Measurements from ENCODE around the gene FRRS1L. TPM values are rescaled to one million over a fixed set of nuclear protein-coding genes. Genes with fewer than 3 reads are reported as not detected.

Gene FRRS1L
- total and polyA plus RNA-seq, 2 of the 13 experiments (the other 11 are each of a cell fraction or from before 2014, with no cell fraction given): 0.02 to 0.03 TPM

- TF ChIP-seq, protein P1, sequence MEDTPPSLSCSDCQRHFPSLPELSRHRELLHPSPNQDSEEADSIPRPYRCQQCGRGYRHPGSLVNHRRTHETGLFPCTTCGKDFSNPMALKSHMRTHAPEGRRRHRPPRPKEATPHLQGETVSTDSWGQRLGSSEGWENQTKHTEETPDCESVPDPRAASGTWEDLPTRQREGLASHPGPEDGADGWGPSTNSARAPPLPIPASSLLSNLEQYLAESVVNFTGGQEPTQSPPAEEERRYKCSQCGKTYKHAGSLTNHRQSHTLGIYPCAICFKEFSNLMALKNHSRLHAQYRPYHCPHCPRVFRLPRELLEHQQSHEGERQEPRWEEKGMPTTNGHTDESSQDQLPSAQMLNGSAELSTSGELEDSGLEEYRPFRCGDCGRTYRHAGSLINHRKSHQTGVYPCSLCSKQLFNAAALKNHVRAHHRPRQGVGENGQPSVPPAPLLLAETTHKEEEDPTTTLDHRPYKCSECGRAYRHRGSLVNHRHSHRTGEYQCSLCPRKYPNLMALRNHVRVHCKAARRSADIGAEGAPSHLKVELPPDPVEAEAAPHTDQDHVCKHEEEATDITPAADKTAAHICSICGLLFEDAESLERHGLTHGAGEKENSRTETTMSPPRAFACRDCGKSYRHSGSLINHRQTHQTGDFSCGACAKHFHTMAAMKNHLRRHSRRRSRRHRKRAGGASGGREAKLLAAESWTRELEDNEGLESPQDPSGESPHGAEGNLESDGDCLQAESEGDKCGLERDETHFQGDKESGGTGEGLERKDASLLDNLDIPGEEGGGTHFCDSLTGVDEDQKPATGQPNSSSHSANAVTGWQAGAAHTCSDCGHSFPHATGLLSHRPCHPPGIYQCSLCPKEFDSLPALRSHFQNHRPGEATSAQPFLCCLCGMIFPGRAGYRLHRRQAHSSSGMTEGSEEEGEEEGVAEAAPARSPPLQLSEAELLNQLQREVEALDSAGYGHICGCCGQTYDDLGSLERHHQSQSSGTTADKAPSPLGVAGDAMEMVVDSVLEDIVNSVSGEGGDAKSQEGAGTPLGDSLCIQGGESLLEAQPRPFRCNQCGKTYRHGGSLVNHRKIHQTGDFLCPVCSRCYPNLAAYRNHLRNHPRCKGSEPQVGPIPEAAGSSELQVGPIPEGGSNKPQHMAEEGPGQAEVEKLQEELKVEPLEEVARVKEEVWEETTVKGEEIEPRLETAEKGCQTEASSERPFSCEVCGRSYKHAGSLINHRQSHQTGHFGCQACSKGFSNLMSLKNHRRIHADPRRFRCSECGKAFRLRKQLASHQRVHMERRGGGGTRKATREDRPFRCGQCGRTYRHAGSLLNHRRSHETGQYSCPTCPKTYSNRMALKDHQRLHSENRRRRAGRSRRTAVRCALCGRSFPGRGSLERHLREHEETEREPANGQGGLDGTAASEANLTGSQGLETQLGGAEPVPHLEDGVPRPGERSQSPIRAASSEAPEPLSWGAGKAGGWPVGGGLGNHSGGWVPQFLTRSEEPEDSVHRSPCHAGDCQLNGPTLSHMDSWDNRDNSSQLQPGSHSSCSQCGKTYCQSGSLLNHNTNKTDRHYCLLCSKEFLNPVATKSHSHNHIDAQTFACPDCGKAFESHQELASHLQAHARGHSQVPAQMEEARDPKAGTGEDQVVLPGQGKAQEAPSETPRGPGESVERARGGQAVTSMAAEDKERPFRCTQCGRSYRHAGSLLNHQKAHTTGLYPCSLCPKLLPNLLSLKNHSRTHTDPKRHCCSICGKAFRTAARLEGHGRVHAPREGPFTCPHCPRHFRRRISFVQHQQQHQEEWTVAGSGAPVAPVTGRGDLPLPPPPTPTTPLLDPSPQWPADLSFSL (CRISPR knock-in tag; IDR thresholded peaks at IDR 0.05): no peak
- TF ChIP-seq MYPOP (CRISPR knock-in tag; IDR thresholded peaks at IDR 0.05) (0 out of 2 replicates have a peak, but pooled peaks have one; percentile 21), TCF7 (IDR thresholded peaks at IDR 0.05; ENCODE audit: low read depth) (no peak), RCOR2 (CRISPR knock-in tag; IDR thresholded peaks at IDR 0.05) (0 out of 2 replicates have a peak, but pooled peaks have one; percentile 18), SAP130 (CRISPR knock-in tag; IDR thresholded peaks at IDR 0.05; ENCODE audit: low read depth) (peak; percentile 43), ZFY (CRISPR knock-in tag; IDR thresholded peaks at IDR 0.05) (0 out of 2 replicates have a peak, but pooled peaks have one; percentile 27), ZKSCAN8 (CRISPR knock-in tag; IDR thresholded peaks at IDR 0.05; ENCODE audit: borderline replicate concordance) (0 out of 2 replicates have a peak, but pooled peaks have one; percentile 20), IRF9 (CRISPR knock-in tag; IDR thresholded peaks at IDR 0.05; ENCODE audit: borderline replicate concordance) (no peak), ZFX (CRISPR knock-in tag; IDR thresholded peaks at IDR 0.05; ENCODE audit: low read depth) (0 out of 2 replicates have a peak, but pooled peaks have one; percentile 13), PITX1 (CRISPR knock-in tag; IDR thresholded peaks at IDR 0.05) (peak; percentile 36; the same call in 1 of the 2 replicates), JUNB (CRISPR knock-in tag; IDR thresholded peaks at IDR 0.05; ENCODE audit: borderline replicate concordance) (no peak)
- TF ChIP-seq, protein P2, sequence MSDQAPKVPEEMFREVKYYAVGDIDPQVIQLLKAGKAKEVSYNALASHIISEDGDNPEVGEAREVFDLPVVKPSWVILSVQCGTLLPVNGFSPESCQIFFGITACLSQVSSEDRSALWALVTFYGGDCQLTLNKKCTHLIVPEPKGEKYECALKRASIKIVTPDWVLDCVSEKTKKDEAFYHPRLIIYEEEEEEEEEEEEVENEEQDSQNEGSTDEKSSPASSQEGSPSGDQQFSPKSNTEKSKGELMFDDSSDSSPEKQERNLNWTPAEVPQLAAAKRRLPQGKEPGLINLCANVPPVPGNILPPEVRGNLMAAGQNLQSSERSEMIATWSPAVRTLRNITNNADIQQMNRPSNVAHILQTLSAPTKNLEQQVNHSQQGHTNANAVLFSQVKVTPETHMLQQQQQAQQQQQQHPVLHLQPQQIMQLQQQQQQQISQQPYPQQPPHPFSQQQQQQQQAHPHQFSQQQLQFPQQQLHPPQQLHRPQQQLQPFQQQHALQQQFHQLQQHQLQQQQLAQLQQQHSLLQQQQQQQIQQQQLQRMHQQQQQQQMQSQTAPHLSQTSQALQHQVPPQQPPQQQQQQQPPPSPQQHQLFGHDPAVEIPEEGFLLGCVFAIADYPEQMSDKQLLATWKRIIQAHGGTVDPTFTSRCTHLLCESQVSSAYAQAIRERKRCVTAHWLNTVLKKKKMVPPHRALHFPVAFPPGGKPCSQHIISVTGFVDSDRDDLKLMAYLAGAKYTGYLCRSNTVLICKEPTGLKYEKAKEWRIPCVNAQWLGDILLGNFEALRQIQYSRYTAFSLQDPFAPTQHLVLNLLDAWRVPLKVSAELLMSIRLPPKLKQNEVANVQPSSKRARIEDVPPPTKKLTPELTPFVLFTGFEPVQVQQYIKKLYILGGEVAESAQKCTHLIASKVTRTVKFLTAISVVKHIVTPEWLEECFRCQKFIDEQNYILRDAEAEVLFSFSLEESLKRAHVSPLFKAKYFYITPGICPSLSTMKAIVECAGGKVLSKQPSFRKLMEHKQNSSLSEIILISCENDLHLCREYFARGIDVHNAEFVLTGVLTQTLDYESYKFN (CRISPR knock-in tag; conservative IDR thresholded peaks at IDR 0.05): no peak
- TF ChIP-seq, protein P3, sequence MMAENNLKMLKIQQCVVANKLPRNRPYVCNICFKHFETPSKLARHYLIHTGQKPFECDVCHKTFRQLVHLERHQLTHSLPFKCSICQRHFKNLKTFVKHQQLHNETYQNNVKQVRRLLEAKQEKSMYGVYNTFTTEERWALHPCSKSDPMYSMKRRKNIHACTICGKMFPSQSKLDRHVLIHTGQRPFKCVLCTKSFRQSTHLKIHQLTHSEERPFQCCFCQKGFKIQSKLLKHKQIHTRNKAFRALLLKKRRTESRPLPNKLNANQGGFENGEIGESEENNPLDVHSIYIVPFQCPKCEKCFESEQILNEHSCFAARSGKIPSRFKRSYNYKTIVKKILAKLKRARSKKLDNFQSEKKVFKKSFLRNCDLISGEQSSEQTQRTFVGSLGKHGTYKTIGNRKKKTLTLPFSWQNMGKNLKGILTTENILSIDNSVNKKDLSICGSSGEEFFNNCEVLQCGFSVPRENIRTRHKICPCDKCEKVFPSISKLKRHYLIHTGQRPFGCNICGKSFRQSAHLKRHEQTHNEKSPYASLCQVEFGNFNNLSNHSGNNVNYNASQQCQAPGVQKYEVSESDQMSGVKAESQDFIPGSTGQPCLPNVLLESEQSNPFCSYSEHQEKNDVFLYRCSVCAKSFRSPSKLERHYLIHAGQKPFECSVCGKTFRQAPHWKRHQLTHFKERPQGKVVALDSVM (CRISPR knock-in tag; IDR thresholded peaks at IDR 0.05): 0 out of 2 replicates have a peak, but pooled peaks have one; percentile 21
These were observed 44.1 kb downstream of the FRRS1L start (continued) for GRCh38 chr9:109122726-109123621.

All from HepG2 (cell line).